ENCODE data around the gene TCEA2. TPM values are rescaled to one million over a fixed set of nuclear protein-coding genes. Genes with fewer than 3 reads are reported as not detected.

The TCEA2 gene
- polyA plus RNA-seq, 1 experiment = 34.2 TPM

DNA sequence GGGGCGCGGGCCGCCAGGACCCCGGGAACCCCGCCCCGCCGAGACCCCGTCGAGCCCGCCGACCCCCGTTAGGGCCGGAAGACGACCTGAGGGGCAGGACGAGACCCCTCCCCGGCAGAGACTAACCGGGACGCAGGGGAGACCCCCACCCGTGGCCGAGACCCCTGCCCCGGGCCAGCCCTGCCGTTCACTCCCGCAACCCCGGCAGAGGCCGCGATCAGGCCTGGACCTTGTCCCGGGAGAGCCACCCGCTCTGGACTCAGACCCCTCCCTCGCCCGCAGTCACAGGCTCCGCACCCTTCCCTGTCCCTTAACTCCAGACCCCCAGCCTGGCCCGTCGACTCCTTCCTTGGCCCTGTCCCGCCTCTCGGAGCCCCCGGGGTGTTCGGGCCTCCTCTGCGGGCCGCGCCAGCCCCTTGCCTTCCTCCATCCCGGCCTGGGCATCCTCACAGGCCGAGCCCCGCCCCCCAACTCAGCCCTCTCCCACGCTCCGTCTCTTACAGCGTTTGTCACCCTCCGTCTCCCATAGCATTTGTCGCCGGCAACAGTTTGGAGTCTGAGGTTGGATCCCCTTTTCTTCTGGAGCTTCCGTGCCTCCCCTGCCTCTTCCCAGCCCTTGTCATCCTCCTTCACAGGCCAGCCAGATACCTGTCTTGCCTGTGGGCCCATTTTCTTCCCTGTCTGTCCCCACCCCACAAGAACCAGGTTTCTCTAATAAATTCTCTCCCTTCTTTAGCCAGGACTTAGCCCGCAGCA, 569 bp downstream of the TCEA2 start:
- ChIA-PET CTCF (interaction anchor here (1.0 to 2.7 kb wide), 4 partner anchors 10 to 57 kb away, joined by 3 to 21 read pairs (median 6); partner anchors contain the start of gene OPRL1), POLR2A (no interaction called here)
- Histone ChIP-seq H3K27me3 (ENCODE audit: control insufficient read depth, insufficient read depth, low read length) (no peaks in the 10 kb centered on the region), H3K36me3 (ENCODE audit: control insufficient read depth, insufficient read depth, low read length) (no peaks in the 10 kb centered on the region), H3K4me3 (ENCODE audit: low read depth, low read length) (peak overlapping the region; percentile 83)
- TF ChIP-seq, protein P1, sequence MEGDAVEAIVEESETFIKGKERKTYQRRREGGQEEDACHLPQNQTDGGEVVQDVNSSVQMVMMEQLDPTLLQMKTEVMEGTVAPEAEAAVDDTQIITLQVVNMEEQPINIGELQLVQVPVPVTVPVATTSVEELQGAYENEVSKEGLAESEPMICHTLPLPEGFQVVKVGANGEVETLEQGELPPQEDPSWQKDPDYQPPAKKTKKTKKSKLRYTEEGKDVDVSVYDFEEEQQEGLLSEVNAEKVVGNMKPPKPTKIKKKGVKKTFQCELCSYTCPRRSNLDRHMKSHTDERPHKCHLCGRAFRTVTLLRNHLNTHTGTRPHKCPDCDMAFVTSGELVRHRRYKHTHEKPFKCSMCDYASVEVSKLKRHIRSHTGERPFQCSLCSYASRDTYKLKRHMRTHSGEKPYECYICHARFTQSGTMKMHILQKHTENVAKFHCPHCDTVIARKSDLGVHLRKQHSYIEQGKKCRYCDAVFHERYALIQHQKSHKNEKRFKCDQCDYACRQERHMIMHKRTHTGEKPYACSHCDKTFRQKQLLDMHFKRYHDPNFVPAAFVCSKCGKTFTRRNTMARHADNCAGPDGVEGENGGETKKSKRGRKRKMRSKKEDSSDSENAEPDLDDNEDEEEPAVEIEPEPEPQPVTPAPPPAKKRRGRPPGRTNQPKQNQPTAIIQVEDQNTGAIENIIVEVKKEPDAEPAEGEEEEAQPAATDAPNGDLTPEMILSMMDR (IDR thresholded peaks at IDR 0.05; ENCODE audit: insufficient read depth, low read depth, low read length) = no peak
- DNase-seq (ENCODE audit: low read depth) = no peak

DNA sequence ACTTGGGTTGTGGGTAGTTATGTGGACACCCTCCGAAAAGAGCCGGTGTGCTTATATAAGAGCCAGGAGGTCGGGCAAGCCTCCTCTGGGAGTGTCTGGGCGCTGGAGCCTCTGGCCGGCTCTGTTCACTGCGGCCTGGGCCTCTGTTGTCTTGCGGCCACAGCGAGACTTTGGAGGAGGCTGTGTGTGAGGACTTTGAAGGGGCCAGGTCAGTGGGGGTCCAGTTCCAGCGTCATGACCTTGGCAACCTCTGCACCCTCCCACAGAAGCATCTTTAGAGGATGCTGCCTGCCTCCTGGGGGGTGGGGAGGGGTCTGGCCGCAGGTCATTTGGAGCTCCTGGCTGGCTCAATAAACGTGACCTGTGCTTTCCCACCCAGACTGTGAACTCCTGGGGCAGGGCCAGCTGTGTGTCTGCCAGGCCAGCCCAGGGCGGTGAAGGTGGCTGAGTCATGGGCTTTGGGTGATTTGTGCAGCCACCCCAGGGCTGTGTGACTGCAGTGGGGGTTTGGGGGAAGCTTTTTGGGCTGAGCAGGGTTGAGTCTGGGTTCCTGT, 1.2 kb downstream of the TCEA2 start:
- Histone ChIP-seq H3K4me3 (ENCODE audit: low read depth, low read length) (peak overlapping the region; percentile 83), H3K27me3 (ENCODE audit: control insufficient read depth, insufficient read depth, low read length) (no peaks in the 10 kb centered on the region), H3K36me3 (ENCODE audit: control insufficient read depth, insufficient read depth, low read length) (no peaks in the 10 kb centered on the region)
- DNase-seq (ENCODE audit: low read depth) = peak; percentile 10
- ChIA-PET POLR2A (no interaction called here), CTCF (interaction anchor here (1.9 kb wide), 1 partner anchor 56 kb away, joined by 6 read pairs; no protein-coding TSS in a partner anchor)
- TF ChIP-seq, protein P1 (IDR thresholded peaks at IDR 0.05; ENCODE audit: insufficient read depth, low read depth, low read length) = no peak

DNA sequence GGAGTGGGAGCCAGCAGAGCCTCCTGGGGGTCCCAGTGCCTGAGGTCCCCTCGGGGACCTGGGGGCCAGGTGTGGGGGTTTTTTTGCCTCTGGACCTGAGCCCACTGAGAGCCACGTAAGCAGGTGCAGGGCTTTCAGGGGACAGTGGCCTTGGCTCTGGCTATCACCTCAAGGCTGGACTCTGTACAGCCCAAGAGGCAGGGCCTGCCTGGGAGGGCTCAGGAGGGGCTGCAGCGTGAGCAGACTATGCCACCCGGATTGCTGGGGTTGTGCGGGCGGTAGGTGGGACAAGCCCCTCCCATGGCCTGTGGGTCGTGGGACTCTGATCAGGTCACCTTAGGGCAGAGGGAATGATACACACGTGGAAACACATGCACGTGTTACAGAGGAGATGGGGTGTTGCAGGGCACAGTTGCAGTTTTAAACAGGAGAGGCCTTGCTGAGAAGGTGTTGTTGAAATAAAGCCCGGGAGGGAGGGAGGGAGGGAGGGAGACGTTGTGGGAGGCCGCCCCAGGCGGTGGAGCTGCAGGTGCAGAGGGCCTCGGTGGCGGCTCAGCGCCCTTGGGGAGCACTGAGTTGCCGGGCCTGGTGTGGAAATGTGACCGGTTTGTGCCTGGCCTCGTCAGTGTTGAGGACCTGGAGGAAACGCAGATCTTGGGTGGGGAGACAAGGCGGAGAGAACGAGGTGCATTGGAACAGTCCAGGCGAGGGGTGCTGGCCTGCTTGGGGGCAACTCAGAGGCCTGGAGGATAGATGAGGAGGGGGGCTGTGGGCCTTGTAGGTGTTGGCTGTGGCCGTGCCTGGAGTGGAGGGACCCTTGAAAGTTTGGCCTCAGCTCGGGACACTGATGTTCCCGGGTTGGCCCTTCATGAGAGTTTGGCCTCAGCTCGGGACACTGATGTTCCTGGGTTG, 2.3 kb downstream of the TCEA2 start:
- no peak for DNase-seq (ENCODE audit: low read depth)
- Histone ChIP-seq H3K36me3 (ENCODE audit: control insufficient read depth, insufficient read depth, low read length) (no peaks in the 10 kb centered on the region), H3K4me3 (ENCODE audit: low read depth, low read length) (no peak overlapping the region), H3K27me3 (ENCODE audit: control insufficient read depth, insufficient read depth, low read length) (no peaks in the 10 kb centered on the region)
- ChIA-PET CTCF (interaction anchor here (0.9 to 1.9 kb wide), 6 partner anchors 18 to 88 kb away, joined by 3 to 6 read pairs (median 4); partner anchors contain the start of gene PRPF6), POLR2A (no interaction called here)
- TF ChIP-seq, protein P1 (IDR thresholded peaks at IDR 0.05; ENCODE audit: insufficient read depth, low read depth, low read length) = no peak

DNA sequence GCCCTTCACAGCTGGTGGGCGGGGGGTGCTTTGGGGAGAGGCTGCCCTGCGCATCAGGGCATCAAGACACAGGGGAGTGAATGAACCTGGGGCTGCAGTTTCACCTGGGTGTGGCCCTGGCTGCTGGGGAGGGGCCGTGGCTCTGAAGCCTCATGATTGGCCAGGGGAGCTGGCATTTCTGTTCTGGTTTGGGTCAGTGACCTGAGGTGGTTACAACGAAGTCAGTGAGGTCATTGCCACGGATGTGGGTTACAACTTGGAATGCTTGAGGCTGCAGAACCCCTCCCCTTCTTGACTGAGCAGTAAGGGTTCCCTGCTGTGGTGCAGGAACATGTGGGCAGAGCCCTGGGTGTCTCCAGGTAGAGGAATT, 3.0 kb downstream of the TCEA2 start:
- ChIA-PET POLR2A (no interaction called here), CTCF (interaction anchor here (0.5 to 1.3 kb wide), 7 partner anchors 9 to 171 kb away, joined by 3 to 6 read pairs (median 3); partner anchors contain the start of genes DNAJC5 and PRPF6)
- peak; percentile 44 for DNase-seq (ENCODE audit: low read depth)
- Histone ChIP-seq H3K4me3 (ENCODE audit: low read depth, low read length) (no peak overlapping the region), H3K36me3 (ENCODE audit: control insufficient read depth, insufficient read depth, low read length) (no peaks in the 10 kb centered on the region), H3K27me3 (ENCODE audit: control insufficient read depth, insufficient read depth, low read length) (no peaks in the 10 kb centered on the region)
- TF ChIP-seq, protein P1 (IDR thresholded peaks at IDR 0.05; ENCODE audit: insufficient read depth, low read depth, low read length) = no peak

All from BJ (cell line).